ENCODE measurements around the gene FCRL5.
"Not testable (repeated sequence)": the region's sequence is repeated elsewhere in the genome, so short reads cannot be mapped to it uniquely, and the experiment has no call there.

Gene FCRL5

GRCh38 chr1:157521056-157521455 lies 31.3 kb downstream of the FCRL5 start:
- DNase-seq = no peak

- DNase-seq = no peak
These were observed 31.9 kb downstream of the FCRL5 start for GRCh38 chr1:157520386-157520935.

- DNase-seq = no peak
These were observed 32.9 kb downstream of the FCRL5 start for GRCh38 chr1:157519451-157519850.

GRCh38 chr1:157517016-157517415 lies 35.3 kb downstream of the FCRL5 start:
- DNase-seq = no peak

- DNase-seq = no peak
These were observed 36.6 kb downstream of the FCRL5 start for GRCh38 chr1:157515709-157516108.

GRCh38 chr1:157515141-157515540 lies 37.2 kb downstream of the FCRL5 start:
- no peak for DNase-seq

- DNase-seq = no peak
These were observed 40.0 kb downstream of the FCRL5 start for GRCh38 chr1:157512036-157512969.

- no peak for DNase-seq
These were observed 42.6 kb downstream of the FCRL5 start for GRCh38 chr1:157509546-157510232.

- DNase-seq = peak; percentile 15
These were observed 46.6 kb downstream of the FCRL5 start for GRCh38 chr1:157505481-157506272.

- DNase-seq = no peak
These were observed 47.7 kb downstream of the FCRL5 start for GRCh38 chr1:157504646-157505045.

- DNase-seq = no peak
These were observed 52.8 kb downstream of the FCRL5 start for GRCh38 chr1:157499521-157499920.

- DNase-seq = no peak
These were observed 53.6 kb downstream of the FCRL5 start for GRCh38 chr1:157498736-157499090.

- no peak for DNase-seq
These were observed 54.2 kb downstream of the FCRL5 start for GRCh38 chr1:157497987-157498735.

- no peak for DNase-seq
These were observed 55.0 kb downstream of the FCRL5 start for GRCh38 chr1:157497284-157497683.

- no peak for DNase-seq
These were observed 56.2 kb downstream of the FCRL5 start for GRCh38 chr1:157496121-157496526.

- no peak for DNase-seq
These were observed 57.0 kb downstream of the FCRL5 start for GRCh38 chr1:157495285-157495684.

- no peak for DNase-seq
These were observed 58.2 kb downstream of the FCRL5 start for GRCh38 chr1:157494093-157494492.

GRCh38 chr1:157490467-157491165 lies 61.7 kb downstream of the FCRL5 start:
- no peak for DNase-seq

- no peak for DNase-seq
These were observed 64.2 kb downstream of the FCRL5 start for GRCh38 chr1:157488156-157488555.

- DNase-seq = no peak
These were observed 64.8 kb downstream of the FCRL5 start for GRCh38 chr1:157487504-157487903.

GRCh38 chr1:157487096-157487495 lies 65.2 kb downstream of the FCRL5 start:
- DNase-seq = no peak

GRCh38 chr1:157486400-157486799 lies 65.9 kb downstream of the FCRL5 start:
- not testable (repeated sequence) for DNase-seq
